Psoas muscle (tissue), 8 donors: ENCODE measurements around the gene CHCHD6. TPM values are rescaled to one million over a fixed set of nuclear protein-coding genes. Genes with fewer than 3 reads are reported as not detected.

Source experiments
- ATAC-seq, 4 donors: fragments of 200-7000 bp; cut with Tn5 transposase; one replicate each; pipeline ENCODE4 v1.9.1; 2020; ENCODE audit warnings: moderate library complexity in 3 of 4, mild to moderate bottlenecking in 2 of 4
- DNase-seq, 2 donors: peaks; one replicate each; pipeline ENCODE4 v3.0.0-alpha.2; 2020
- H3K27ac ChIP-seq: fragments of 200-600 bp; one replicate; pipeline ENCODE4 v1.8.0; 2022
- H3K27me3 ChIP-seq, 3 donors: fragments of 200-600 bp in 1 of 3; one replicate each; pipeline versions ENCODE4 v1.6.1 to v1.8.0; 2013 to 2022; ENCODE audit warnings: low read length in 2 of 3, mild to moderate bottlenecking in 2 of 3, moderate library complexity in 1 of 3; ENCODE audit not compliant: insufficient read depth in 3 of 3
- H3K36me3 ChIP-seq, 2 donors: fragments of 200-600 bp in 1 of 2; one replicate each; pipeline versions ENCODE4 v1.6.1 to v1.8.0; 2013 to 2022; ENCODE audit warnings: low read depth in 1 of 2, mild to moderate bottlenecking in 1 of 2, moderate library complexity in 1 of 2; ENCODE audit not compliant: insufficient read depth in 1 of 2
- H3K4me1 ChIP-seq: fragments of 200-600 bp; one replicate; pipeline ENCODE4 v1.8.0; 2022
- H3K4me3 ChIP-seq: fragments of 200-600 bp; one replicate; pipeline ENCODE4 v1.8.0; 2022; ENCODE audit warnings: mild to moderate bottlenecking
- H3K9me3 ChIP-seq: fragments of 200-600 bp; one replicate; pipeline ENCODE4 v1.8.0; 2022
- WGBS, 3 donors: extraction: QIAGEN DNeasy Blood & Tissue Kit; methylation state at CpG; one replicate each; pipeline versions ENCODE4 v1.1.6 to v1.1.7; 2013; 5-methylcytosine and 5-hydroxymethylcytosine counted together
- intact Hi-C, 2 donors: fragments of 100-400 bp; cut with DNase I; formaldehyde crosslinking; loops; one replicate each; pipeline versions ENCODE4 v1.11.0 to v1.14.2; 2022
- polyA plus RNA-seq, 3 donors: library from polyadenylated mRNA; stranded (reverse); fragments of 200-250 nt; gene quantifications; one replicate each; pipeline ENCODE4 v1.2.3, GENCODE V29; 2013
- total RNA-seq, 4 donors: library from RNA; stranded (reverse); fragmentation: NEBNext Ultra II Directional in 2 of 4; extraction: Animal tissue kit (Norgen Biotek cat#: 25700) in 2 of 4; gene quantifications; one replicate each; pipeline versions ENCODE4 v1.2.1 to v1.2.4, GENCODE V29; 2021 to 2023
- TF ChIP-seq, protein P1 (sequence below): fragments of 200-600 bp; IDR thresholded peaks from one replicate; pipeline ENCODE4 v1.8.0; 2022; ENCODE audit warnings: antibody characterized with exemption
- donor health status: healthy with polysubstance abuse.
- donor health status: DM: no; HTN: no; CAD: no; lungs with moderate emphysema.
- donor health status: Bipolar disorder and iron deficiency.
- donor health status: healthy.
- donor health status: DM: yes; HTN: yes; CAD: no.
- donor health status: DM: no; HTN: no; CAD: no.
- donor health status: DM: no; HTN: no; CAD: no.
- donor health status: DM: yes; HTN: yes; CAD: no.

The CHCHD6 gene
- total and polyA plus RNA-seq, 7 donors: 2.4 to 13.8 (median 3.5) TPM

DNA sequence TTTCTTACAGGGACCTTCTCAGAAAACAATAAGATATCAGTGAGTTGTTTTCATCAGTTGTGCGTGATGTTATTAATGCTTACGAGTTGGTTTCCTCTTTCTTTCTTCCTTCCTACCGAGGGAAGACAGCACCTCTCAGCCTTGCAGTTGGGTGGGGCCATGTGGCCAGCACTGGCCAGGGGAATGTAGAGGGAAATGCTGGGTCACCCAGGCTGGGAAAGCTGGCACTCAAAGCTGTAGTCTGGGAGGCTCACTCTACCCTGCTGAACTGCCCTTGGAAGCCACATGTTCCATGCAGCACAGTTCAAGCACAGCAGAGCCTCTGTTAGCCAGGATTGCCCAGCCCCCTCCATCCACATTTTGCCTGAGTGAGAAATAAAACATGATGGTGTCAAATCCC, 10.1 kb upstream of the CHCHD6 start:
- intact Hi-C loops: no loop called here
- 17 to 38% (median 35%) methylated on average over 3 of the region's 3 CpGs for WGBS, 3 donors
- H3K36me3 ChIP-seq: no peaks in the 10 kb centered on the region
- DNase-seq (no peak), ATAC-seq (no peak)
- H3K27me3 ChIP-seq: peaks cover 0 to 15% (median 2%) of the 10 kb centered on the region in 3 donors
- no peak overlapping the region for H3K27ac ChIP-seq
- no peaks in the 10 kb centered on the region for H3K9me3 ChIP-seq
- no peak overlapping the region for H3K4me3 ChIP-seq
- TF ChIP-seq, protein P1, sequence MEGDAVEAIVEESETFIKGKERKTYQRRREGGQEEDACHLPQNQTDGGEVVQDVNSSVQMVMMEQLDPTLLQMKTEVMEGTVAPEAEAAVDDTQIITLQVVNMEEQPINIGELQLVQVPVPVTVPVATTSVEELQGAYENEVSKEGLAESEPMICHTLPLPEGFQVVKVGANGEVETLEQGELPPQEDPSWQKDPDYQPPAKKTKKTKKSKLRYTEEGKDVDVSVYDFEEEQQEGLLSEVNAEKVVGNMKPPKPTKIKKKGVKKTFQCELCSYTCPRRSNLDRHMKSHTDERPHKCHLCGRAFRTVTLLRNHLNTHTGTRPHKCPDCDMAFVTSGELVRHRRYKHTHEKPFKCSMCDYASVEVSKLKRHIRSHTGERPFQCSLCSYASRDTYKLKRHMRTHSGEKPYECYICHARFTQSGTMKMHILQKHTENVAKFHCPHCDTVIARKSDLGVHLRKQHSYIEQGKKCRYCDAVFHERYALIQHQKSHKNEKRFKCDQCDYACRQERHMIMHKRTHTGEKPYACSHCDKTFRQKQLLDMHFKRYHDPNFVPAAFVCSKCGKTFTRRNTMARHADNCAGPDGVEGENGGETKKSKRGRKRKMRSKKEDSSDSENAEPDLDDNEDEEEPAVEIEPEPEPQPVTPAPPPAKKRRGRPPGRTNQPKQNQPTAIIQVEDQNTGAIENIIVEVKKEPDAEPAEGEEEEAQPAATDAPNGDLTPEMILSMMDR: no peak
- H3K4me1 ChIP-seq: no peaks in the 10 kb centered on the region

DNA sequence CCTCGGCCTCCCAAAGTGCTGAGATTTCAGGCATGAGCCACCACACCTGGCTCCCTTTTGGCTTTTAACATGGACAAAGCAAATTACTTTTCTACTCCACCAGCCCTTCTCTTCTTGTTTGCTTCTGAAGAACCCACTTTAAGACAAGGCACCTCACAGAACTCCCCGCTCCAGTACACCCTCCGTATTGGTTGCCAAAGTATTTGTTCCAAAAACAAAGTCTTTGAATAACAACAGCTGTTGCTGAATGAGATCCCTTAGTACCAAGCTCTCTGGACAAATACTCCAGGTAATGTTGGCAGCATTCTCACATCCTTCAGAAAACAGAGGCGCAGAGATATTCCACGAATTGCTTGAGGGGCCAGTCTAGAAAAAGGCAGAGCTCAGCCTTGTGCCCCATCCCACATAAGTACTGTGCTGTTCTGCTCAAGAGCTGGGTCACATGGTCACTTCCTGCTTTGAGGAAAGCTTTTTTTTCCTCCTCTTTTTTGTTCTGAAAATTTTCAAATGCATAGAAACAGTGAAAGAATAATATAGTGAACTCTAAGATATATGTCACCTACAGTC, 7.3 kb upstream of the CHCHD6 start:
- intact Hi-C loops: no loop called here
- 52 to 65% (median 53%) methylated on average over 5 of the region's 5 CpGs for WGBS, 3 donors
- H3K27ac ChIP-seq: no peak overlapping the region
- no peaks in the 10 kb centered on the region for H3K4me1 ChIP-seq
- H3K27me3 ChIP-seq: peaks cover 0 to 22% (median 4%) of the 10 kb centered on the region in 3 donors
- DNase-seq (no peak), ATAC-seq (no peak)
- TF ChIP-seq, protein P1: no peak
- no peaks in the 10 kb centered on the region for H3K9me3 ChIP-seq
- H3K36me3 ChIP-seq: no peaks in the 10 kb centered on the region
- H3K4me3 ChIP-seq: no peak overlapping the region

DNA sequence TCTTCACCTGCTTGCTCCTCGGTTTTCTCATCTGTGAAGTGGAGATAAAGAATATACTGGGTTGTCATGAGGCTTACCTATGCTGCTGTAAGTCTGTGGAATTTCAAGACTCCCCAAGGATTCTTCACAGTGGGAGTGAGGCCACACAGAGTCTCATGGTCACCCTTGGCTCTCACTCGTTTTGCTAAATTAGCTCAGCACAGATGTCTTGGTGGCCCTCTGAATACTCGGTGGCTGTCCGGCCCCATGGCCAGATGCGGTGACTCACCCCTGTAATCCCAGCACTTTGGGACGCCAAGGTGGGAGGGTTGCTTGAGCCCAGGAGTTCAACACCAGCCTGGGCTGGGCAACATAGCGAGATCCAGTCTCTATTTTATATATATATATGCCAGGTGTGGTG, 5.0 kb upstream of the CHCHD6 start:
- Histone ChIP-seq H3K36me3 (no peaks in the 10 kb centered on the region), H3K9me3 (no peaks in the 10 kb centered on the region), H3K4me1 (no peaks in the 10 kb centered on the region), H3K27ac (no peak overlapping the region), H3K4me3 (no peak overlapping the region), H3K27me3 (peaks cover 0 to 22% (median 1%) of the 10 kb centered on the region in 3 donors)
- intact Hi-C loops: no loop called here
- no peak for DNase-seq
- TF ChIP-seq, protein P1: no peak
- no peak for ATAC-seq
- WGBS, 3 donors: 49 to 60% (median 59%) methylated on average over 7 of the region's 7 CpGs

DNA sequence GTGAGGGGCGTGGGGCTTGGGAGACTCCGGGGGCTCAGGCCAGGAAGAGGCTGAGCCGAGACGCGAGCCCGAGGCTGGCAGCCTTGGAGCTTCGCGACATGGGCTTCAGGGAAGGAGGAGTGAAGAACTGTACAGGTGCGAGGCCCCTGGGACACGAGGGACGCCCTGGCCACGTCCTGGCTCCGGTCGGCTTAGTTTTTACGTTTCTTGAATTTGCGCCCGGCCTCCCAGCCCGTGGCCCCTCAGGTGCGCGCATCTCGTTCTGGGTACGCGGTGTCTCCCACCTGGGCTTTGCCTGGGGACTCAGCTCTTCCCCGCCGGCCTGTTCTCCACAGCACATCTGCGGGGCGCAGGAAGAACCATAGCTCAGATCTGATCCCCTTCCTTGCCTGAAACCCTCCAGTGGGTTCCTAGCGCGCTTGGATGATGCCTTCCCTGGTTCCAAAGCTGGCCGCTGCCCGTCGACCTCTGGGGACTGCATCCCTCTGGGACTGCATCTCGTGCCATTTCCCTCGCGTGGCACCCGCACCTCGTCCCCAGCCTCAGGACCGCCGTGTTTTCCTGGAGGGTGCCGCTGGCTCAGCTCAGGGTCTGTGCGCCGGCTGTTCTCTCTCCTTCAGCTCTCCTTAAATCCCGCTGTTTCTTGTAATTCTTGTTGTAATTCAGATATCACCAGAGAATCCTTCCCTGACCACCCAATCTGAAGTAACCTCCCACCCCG, 614 bp downstream of the CHCHD6 start:
- 9 to 10% (median 9%) methylated on average over 41 to 44 of the region's 44 CpGs for WGBS, 3 donors
- peaks cover 0 to 3% (median 1%) of the 10 kb centered on the region in 3 donors for H3K27me3 ChIP-seq
- no peaks in the 10 kb centered on the region for H3K36me3 ChIP-seq
- DNase-seq (no peak), ATAC-seq (peak in 2 of 4 donors; percentile 24 to 27)
- H3K27ac ChIP-seq: no peak overlapping the region
- H3K4me3 ChIP-seq: peak overlapping the region; percentile 80
- intact Hi-C loops: no loop called here
- TF ChIP-seq, protein P1: no peak
- no peaks in the 10 kb centered on the region for H3K9me3 ChIP-seq
- peaks cover 10% of the 10 kb centered on the region for H3K4me1 ChIP-seq
